ELR (cell line): Measurements from ENCODE around the gene SP9.
A peak's percentile ranks its signal among the peaks of the same experiment; 100 is the strongest.
"Not testable (repeated sequence)": the region's sequence is repeated elsewhere in the genome, so short reads cannot be mapped to it uniquely, and the experiment has no call there.

ENCODE experiments used
- DNase-seq: peaks from one replicate; pipeline ENCODE4 v3.0.0-alpha.2; 2015; ENCODE audit warnings: low read depth

Gene SP9

DNA sequence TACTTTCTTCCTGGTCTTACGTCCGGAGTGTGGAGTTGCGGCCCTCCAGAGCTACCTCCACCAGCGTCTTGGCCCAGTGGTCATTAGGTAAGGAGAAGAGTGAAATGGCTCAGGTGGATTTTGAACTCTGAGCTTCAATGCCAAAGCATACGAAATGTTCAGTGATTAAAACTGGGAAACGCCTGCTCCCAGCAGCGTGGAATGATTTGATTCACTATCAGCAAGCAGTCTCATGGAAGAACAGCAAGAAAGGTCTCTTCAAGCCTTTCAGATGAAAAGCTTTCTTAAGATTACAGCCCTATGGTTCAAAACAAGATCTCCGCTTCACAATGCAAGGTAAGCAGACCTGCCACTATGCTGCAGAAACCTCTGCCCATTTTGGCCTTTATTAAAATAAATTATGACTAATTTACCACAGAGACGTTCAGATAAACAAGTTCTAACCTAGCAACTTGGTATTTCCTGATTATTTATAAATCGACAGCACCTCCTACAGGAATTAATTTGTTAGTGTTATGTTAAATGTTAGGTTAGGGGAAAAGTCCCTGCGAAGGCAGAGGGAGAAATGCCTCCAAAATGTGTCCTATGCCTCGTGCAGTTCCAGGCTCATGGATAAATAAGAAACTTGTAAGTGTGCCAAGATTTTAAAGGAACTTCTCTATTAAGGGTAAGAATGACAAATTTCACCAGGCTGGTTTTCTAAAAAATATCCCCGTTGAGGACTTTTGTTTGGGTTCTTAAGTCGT is 10.1 kb downstream of the SP9 start:
- peak; percentile 85 for DNase-seq

DNA sequence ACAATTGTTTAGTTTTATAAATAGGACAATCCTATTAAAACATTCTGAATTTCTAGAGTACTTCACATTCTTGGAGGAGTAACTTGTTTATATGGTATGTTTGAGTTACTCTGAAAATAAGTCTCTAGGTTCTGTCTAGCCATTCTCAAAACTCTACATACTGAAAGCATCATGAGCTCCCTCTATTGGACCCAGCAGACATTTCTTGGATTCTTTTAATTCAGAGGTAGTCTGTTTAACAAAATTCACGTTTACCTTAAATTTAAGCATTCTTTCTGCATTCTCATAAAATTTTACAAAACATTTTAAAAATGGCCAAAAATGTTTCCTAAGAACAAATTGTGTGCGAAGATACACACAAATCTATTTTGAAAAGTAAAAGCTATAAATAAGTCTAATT is 15.3 kb downstream of the SP9 start:
- DNase-seq, result peak; percentile 51

DNA sequence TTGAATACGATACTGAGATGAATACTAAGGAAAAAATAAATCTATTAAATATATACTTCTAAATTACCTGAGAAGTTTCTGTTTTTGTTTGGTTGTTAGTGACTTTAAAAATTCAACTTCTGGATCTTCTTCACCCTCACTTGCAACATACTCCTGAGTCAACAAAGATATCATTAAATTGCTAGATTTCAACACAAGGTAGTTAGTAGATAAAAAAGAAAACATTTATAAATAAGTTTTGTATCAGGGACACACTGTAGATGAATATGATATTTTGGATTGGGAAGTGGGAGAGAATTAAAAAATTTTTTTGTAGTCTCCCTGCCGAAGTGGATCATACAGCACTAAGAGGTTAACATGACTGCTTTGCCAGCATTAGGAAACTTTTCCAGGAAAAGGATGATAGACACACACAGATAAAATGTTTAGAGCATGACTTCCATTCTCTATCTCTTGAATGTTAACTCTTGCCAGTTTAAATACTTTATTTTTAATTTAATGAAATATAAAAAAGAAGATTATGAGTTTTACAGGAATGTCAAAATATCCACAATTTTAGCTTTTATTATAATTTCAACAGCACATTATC is 15.9 kb downstream of the SP9 start:
- DNase-seq, result no peak

DNA sequence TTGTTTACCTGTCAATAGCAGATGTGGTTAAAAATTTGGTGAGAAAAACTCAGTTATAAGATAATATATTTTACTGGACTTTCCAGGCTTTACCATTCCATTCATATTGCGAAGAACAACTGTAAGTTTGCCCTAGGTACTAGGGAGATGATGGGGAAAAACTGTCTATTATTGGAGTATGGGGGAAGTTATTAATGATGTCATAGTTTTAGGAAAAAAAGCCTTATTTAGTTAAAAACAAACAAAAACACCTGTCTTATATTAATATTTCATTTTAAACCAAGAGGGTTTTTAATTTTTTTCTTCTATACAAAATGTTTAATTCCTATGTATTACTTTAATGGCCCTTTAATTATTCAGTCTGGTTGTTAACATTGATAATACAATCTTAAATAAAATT is 18.2 kb downstream of the SP9 start:
- DNase-seq, result no peak

DNA sequence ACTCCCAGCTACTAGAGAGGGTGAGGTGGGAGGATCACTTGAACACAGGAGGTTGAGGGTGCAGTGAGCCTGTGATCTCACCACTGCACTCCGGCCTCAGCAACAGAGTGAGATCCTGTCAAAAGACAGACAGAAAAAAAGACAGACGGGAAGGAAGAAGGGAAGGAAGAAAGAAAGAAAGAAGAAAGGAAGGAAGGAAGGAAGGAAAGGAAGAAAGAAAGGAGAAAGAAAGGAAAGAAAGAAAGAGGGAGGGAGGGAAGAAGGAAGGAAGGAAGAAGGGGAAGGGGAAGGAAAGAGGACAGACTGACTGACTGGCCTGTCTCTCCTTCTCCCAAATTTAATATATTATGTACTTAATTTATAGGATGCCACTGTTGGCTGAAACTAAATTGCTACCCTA is 21.6 kb downstream of the SP9 start:
- DNase-seq, result no peak

DNA sequence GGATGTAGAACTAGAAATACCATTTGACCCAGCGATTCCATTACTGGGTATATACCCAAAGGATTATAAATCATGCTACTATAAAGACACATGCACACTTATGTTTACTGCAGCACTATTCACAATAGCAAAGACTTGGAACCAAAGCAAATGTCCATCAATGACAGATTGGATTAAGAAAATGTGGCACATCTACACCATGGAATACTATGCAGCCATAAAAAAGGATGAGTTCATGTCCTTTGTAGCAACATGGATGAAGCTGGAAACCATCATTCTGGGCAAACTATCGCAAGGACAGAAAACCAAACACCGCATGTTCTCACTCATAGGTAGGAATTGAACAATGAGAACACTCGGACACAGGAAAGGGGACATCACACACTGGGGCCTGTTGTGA is 24.9 kb downstream of the SP9 start:
- DNase-seq, result not testable (repeated sequence)

DNA sequence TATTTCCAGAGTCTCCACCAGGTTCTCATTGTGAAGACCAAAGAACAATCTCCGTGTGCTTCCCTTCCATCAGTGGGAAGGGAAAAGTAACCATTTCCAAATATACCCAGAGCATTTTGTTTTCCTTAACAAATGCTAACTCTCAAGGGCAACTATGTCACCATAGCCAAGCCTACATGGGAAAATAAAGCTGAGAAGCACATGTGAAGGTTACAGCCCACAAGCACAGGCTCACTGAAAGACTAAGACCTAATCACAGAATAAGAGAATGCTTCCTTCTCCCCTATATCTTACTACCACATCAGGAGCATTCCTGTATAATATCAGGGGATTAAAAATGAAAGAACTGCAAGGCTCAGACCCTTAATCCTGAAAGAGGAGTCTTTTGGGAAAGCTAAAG is 28.2 kb downstream of the SP9 start:
- no peak for DNase-seq

DNA sequence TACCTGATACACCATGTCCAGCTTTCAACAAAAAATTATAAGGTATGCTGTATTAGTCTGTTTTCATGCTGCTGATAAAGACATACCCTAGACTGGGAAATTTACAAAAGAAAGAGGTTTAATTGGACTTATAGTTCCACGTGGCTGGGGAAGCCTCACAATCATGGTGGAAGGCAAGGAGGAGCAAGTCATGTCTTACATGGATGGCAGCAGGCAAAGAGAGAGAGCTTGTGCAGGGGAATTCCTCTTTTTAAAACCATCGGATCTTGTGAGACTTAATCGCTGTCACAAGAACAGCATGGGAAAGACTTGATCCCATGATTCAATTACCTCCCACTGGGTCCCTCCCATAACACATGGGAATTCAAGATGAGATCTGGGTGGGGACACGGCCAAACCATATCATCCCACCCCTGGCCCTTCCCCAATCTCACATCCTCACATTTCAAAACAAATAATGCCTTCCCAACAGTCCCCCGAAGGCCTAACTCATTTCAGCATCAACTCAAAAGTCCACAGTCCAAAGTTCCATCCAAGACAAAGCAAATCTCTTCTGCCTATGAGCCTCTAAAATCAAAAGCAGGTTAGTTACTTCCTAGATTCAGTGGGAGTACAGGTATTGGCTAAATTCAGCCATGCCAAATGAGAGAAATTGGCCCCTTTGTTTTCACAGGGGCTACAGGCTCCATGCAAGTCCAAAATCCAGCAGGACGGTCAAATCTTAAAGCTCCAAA is 28.9 kb downstream of the SP9 start:
- not testable (repeated sequence) for DNase-seq

DNA sequence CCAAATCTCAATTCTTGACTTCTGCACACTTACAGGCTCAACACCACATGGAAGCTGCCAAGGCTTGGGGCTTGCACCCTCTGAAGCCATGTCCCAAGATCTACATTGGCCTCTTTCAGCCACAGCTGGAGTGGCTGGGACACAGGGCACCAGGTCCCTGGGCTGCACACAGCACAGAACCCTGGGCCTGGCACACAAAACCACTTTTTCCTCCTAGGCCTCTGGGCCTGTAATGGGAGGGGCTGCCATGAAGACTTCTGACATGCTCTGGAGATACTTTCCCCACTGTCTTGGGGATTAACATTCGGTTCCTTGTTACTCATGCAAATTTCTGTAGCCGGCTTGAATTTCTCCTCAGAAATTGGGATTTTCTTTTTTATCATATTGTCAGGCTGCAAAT is 29.9 kb downstream of the SP9 start:
- no peak for DNase-seq

DNA sequence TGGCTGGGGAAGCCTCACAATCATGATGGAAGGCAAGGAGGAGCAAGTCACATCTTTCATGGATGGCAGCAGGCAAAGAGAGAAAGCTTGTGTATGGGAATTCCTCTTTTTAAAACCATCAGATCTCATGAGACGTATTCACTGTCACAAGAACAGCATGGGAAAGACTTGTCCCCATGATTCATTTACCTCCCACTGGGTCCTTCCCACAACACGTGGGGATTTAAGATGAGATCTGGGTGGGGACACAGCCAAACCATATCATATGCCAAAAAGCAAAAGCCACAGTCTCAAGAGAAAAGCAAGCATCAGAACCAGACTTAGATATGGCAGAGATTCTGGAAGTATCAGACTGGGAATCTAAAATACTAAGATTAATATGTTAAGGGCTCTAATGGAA is 30.8 kb downstream of the SP9 start:
- no peak for DNase-seq

DNA sequence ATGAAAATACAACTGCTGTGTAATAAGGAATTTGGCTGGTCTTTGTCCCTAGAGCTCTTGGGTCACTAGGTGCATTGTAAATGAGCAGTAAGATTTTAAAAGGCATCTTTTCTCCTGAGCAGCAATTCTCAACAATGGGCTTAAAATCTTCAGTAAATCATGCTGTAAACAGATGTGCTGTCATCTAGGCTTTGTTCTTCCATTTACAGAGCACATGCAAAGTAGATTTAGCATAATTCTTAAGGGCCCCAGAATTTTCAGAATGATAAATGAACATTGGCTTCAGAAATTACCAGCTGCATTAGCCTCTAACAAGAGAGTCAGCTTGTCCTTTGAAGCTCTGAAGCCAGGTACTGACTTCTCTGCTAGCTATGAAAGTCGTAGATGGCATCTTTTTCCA is 33.9 kb downstream of the SP9 start:
- no peak for DNase-seq

DNA sequence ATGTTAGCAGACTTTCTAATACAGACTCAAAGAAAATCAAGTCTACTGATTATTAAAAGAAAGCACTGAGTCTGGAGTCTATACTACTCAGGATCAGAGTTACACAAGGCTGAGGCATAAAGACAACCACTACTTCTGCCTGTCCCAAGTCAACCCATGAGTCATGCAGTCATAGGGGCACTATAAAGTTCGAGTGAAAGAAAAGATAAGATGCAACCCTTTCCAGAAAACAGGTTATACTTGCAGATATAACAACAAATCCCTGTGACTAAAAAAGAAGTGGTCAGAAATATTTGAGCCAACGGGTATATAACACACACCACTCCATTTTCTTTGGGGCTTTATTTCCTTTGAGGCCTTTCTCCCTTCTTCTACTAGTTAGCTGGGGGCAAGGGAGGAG is 42.2 kb downstream of the SP9 start:
- peak; percentile 36 for DNase-seq

DNA sequence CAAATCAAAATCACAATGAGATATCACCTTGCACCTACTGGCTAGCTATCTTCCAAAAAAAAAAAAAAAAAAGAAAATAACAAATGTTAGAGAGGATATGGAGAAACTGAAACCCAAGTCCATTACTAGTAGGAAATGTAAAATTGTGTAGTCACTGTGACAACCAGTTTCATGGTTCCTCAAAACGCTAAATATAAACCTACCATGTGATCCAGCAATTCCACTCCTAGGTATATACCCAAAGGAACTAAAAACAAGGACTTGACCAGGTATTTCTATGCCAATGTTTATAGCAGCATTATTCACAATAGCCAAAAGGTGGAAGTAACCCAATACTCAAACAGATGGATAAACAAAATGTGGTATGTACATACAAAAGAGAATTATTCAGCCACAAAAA is 49.0 kb downstream of the SP9 start:
- no peak for DNase-seq

DNA sequence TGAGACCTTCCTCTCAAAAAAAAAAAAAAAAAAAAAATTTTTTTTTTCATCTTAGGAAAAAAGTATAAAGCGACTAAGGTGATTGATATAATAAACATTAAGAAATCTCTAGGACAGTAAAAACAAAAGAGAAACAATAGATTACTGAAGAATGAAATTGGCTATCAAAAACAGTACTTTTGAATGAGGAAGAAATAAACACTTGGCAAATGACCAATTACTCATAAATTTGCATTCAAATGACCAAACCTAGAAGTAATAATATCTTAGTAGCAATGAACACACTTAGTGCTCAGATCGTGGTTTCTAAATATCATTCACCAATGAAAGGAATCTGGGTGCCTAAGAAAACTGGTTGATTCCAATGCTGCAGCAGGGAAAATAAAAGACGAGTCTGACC is 50.4 kb downstream of the SP9 start:
- no peak for DNase-seq
